ENCODE results near the gene CDK5RAP2.

Gene CDK5RAP2

GRCh38 chr9:120358877-120359276, 221.1 kb downstream of the CDK5RAP2 start:
- Histone ChIP-seq H3K27me3 (ENCODE audit: insufficient read depth, poor library complexity, severe bottlenecking) (no peaks in the 10 kb centered on the region), H3K27ac (replicated peaks) (no peak overlapping the region), H3K4me3 (replicated peaks; ENCODE audit: insufficient read depth, low read length) (no peak overlapping the region)
- DNase-seq (ENCODE audit: low read depth in 1 of 2, low spot score in 1 of 2): no peak
- TF ChIP-seq, protein P1, sequence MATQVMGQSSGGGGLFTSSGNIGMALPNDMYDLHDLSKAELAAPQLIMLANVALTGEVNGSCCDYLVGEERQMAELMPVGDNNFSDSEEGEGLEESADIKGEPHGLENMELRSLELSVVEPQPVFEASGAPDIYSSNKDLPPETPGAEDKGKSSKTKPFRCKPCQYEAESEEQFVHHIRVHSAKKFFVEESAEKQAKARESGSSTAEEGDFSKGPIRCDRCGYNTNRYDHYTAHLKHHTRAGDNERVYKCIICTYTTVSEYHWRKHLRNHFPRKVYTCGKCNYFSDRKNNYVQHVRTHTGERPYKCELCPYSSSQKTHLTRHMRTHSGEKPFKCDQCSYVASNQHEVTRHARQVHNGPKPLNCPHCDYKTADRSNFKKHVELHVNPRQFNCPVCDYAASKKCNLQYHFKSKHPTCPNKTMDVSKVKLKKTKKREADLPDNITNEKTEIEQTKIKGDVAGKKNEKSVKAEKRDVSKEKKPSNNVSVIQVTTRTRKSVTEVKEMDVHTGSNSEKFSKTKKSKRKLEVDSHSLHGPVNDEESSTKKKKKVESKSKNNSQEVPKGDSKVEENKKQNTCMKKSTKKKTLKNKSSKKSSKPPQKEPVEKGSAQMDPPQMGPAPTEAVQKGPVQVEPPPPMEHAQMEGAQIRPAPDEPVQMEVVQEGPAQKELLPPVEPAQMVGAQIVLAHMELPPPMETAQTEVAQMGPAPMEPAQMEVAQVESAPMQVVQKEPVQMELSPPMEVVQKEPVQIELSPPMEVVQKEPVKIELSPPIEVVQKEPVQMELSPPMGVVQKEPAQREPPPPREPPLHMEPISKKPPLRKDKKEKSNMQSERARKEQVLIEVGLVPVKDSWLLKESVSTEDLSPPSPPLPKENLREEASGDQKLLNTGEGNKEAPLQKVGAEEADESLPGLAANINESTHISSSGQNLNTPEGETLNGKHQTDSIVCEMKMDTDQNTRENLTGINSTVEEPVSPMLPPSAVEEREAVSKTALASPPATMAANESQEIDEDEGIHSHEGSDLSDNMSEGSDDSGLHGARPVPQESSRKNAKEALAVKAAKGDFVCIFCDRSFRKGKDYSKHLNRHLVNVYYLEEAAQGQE (IDR thresholded peaks at IDR 0.05; ENCODE audit: insufficient replicate concordance, low read depth): no peak
- TF ChIP-seq SPI1 (IDR thresholded peaks at IDR 0.05; ENCODE audit: borderline replicate concordance, low read depth) (no peak), POLR2AphosphoS5 (IDR thresholded peaks at IDR 0.05; ENCODE audit: low read depth) (no peak)

DNA sequence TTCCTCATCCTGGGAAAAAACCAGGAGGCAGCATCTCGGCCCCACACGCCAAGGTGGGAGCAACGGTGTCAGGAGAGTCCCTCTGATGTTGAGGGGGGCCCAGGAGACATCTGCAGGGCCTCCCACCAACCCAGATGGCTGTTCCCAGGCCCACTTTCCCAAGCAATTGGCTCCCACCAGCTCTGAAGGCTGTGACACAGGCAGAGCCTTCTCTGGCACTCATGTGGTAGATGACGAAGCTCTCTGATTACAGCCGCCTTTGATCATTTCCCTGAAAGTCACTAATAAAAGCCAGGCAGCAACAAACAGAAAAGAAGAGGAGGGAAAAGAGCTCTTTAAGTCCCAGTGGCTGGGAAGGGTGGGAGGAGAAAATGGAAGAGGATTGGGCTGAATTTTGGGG, 226.5 kb downstream of the CDK5RAP2 start:
- TF ChIP-seq POLR2AphosphoS5 (IDR thresholded peaks at IDR 0.05; ENCODE audit: low read depth): no peak
- no peak for TF ChIP-seq SPI1 (IDR thresholded peaks at IDR 0.05; ENCODE audit: borderline replicate concordance, low read depth)
- TF ChIP-seq, protein P1 (IDR thresholded peaks at IDR 0.05; ENCODE audit: insufficient replicate concordance, low read depth): no peak
- TF ChIP-seq, protein P2, sequence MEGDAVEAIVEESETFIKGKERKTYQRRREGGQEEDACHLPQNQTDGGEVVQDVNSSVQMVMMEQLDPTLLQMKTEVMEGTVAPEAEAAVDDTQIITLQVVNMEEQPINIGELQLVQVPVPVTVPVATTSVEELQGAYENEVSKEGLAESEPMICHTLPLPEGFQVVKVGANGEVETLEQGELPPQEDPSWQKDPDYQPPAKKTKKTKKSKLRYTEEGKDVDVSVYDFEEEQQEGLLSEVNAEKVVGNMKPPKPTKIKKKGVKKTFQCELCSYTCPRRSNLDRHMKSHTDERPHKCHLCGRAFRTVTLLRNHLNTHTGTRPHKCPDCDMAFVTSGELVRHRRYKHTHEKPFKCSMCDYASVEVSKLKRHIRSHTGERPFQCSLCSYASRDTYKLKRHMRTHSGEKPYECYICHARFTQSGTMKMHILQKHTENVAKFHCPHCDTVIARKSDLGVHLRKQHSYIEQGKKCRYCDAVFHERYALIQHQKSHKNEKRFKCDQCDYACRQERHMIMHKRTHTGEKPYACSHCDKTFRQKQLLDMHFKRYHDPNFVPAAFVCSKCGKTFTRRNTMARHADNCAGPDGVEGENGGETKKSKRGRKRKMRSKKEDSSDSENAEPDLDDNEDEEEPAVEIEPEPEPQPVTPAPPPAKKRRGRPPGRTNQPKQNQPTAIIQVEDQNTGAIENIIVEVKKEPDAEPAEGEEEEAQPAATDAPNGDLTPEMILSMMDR (IDR thresholded peaks at IDR 0.05; ENCODE audit: insufficient read depth, low read length): no peak
- H3K27ac ChIP-seq (replicated peaks): no peak overlapping the region
- no peak for DNase-seq (ENCODE audit: low read depth in 1 of 2, low spot score in 1 of 2)
- H3K4me3 ChIP-seq (replicated peaks; ENCODE audit: insufficient read depth, low read length): no peak overlapping the region
- H3K27me3 ChIP-seq (ENCODE audit: insufficient read depth, poor library complexity, severe bottlenecking): peaks cover 3% of the 10 kb centered on the region

DNA sequence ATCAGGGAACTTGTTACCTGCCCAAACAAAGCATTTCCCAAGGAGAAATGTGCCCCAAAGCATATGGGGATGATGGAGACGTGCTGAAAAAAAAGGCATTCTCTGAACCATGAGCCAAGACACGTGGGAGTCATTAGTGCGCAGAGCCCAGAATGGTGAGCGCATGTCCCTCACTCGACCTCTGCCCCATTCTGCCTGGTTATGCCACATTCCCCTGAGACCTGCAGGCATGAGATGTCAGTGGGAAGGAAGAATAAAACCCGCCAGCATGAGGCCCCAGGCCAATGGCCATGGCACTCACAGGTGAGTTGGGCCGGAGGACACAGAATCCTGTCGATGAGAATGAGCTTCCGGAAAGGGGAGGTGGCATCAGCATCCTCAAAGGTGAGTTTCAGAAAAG, 228.9 kb downstream of the CDK5RAP2 start:
- H3K27me3 ChIP-seq (ENCODE audit: insufficient read depth, poor library complexity, severe bottlenecking): peaks cover 3% of the 10 kb centered on the region
- TF ChIP-seq SPI1 (IDR thresholded peaks at IDR 0.05; ENCODE audit: borderline replicate concordance, low read depth): no peak
- TF ChIP-seq POLR2AphosphoS5 (IDR thresholded peaks at IDR 0.05; ENCODE audit: low read depth): no peak
- TF ChIP-seq, protein P2 (IDR thresholded peaks at IDR 0.05; ENCODE audit: insufficient read depth, low read length): no peak
- TF ChIP-seq, protein P1 (IDR thresholded peaks at IDR 0.05; ENCODE audit: insufficient replicate concordance, low read depth): no peak
- no peak for TF ChIP-seq GABPA (IDR thresholded peaks at IDR 0.05; ENCODE audit: low read depth)

DNA sequence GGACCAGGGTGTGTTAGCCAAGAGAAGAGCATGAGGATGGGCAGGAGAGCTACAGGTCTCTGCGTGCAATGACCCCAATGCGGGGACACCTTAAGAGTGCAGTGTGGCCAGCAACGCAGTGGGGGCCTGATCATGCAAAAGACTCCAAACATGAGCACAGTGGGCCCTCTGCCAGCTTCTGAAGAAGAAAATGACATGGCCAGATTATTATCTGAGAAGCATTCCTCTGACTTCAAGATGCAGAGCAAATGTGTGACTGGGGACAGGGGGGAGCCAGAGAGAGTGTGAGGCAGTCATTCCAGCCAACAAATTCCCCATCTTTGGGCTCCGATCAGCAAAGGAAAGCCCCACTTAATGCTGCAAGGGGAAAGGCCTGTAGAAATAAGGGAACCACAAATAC, 229.4 kb downstream of the CDK5RAP2 start:
- H3K27ac ChIP-seq (replicated peaks): no peak overlapping the region

More for the DNA sequence above, 228.9 kb downstream of the CDK5RAP2 start:
- Histone ChIP-seq H3K27ac (replicated peaks) (no peak overlapping the region), H3K4me3 (replicated peaks; ENCODE audit: insufficient read depth, low read length) (no peak overlapping the region)
- DNase-seq (ENCODE audit: low read depth in 1 of 2, low spot score in 1 of 2): no peak

More for the DNA sequence above, 229.4 kb downstream of the CDK5RAP2 start:
- TF ChIP-seq SPI1 (IDR thresholded peaks at IDR 0.05; ENCODE audit: borderline replicate concordance, low read depth): no peak
- TF ChIP-seq POLR2AphosphoS5 (IDR thresholded peaks at IDR 0.05; ENCODE audit: low read depth): no peak
- TF ChIP-seq, protein P2 (IDR thresholded peaks at IDR 0.05; ENCODE audit: insufficient read depth, low read length): no peak
- TF ChIP-seq GABPA (IDR thresholded peaks at IDR 0.05; ENCODE audit: low read depth): no peak
- TF ChIP-seq, protein P1 (IDR thresholded peaks at IDR 0.05; ENCODE audit: insufficient replicate concordance, low read depth): no peak
- Histone ChIP-seq H3K4me3 (replicated peaks; ENCODE audit: insufficient read depth, low read length) (no peak overlapping the region), H3K27me3 (ENCODE audit: insufficient read depth, poor library complexity, severe bottlenecking) (peaks cover 3% of the 10 kb centered on the region)
- DNase-seq (ENCODE audit: low read depth in 1 of 2, low spot score in 1 of 2): no peak
